Measurements from ENCODE around the gene GET4. TPM values are rescaled to one million over a fixed set of nuclear protein-coding genes. Genes with fewer than 3 reads are reported as not detected.

GET4 gene
- total and polyA plus RNA-seq, 2 of the 4 experiments (the other 2 are of a cell fraction): 11.3 to 30.9 TPM

GRCh38 chr7:843230-843629, 33.1 kb upstream of the GET4 start:
- Histone ChIP-seq H3K4ac (ENCODE audit: low read depth, low read length) (no peak overlapping the region), H4K20me1 (ENCODE audit: insufficient read depth, low read length) (peaks cover 17% of the 10 kb centered on the region), H2AFZ (replicated peaks; ENCODE audit: low read length, poor library complexity) (no peak overlapping the region), H4K8ac (ENCODE audit: low read depth in 2 of 2, low read length in 2 of 2) (no peak overlapping the region), H3K4me1 (ENCODE audit: control insufficient read depth, insufficient read depth, low read length) (peaks cover 5% of the 10 kb centered on the region; the same call in 1 of the 2 replicates), H3K27ac (ENCODE audit: insufficient read depth, low read length) (no peak overlapping the region), H3K4me2 (ENCODE audit: low read depth, low read length) (no peak overlapping the region), H3K18ac (ENCODE audit: low read depth, low read length) (no peak overlapping the region), H2BK20ac (ENCODE audit: low read depth, low read length) (no peak overlapping the region), H2AK9ac (replicated peaks; ENCODE audit: low read depth, low read length, poor library complexity) (no peak overlapping the region), H3K27me3 (ENCODE audit: control insufficient read depth, insufficient read depth, low read length) (no peaks in the 10 kb centered on the region), H2BK120ac (ENCODE audit: low read depth, low read length) (no peak overlapping the region), H3K79me1 (ENCODE audit: low read depth in 1 of 2, low read length in 2 of 2) (peaks cover 29 to 60% of the 10 kb centered on the region in 2 experiments), H4K91ac (ENCODE audit: insufficient read depth, low read depth, low read length) (no peak overlapping the region), H3K9ac (ENCODE audit: low read depth, low read length) (no peak overlapping the region), H3K56ac (ENCODE audit: extremely low read depth, insufficient read depth, low read length) (no peak overlapping the region), H2BK5ac (ENCODE audit: low read depth, low read length, poor library complexity, severe bottlenecking) (no peak overlapping the region), H3K23ac (ENCODE audit: low read depth, low read length) (no peak overlapping the region), H3K14ac (replicated peaks; ENCODE audit: low read depth, low read length) (no peak overlapping the region), H3K9me3 (ENCODE audit: control insufficient read depth, insufficient read depth, low read length) (no peaks in the 10 kb centered on the region), H4K5ac (ENCODE audit: low read depth, low read length) (no peak overlapping the region), H3K4me3 (ENCODE audit: insufficient read depth, low read depth, low read length) (no peak overlapping the region), H3K9me1 (ENCODE audit: insufficient read depth, low read length) (no peaks in the 10 kb centered on the region; the same call in 1 of the 2 replicates), H2AK5ac (ENCODE audit: low read depth, low read length) (no peak overlapping the region), H3K36me3 (ENCODE audit: control insufficient read depth, insufficient read depth, low read length) (peaks cover 49% of the 10 kb centered on the region), H2BK15ac (ENCODE audit: low read depth, low read length) (no peak overlapping the region)
- TF ChIP-seq ELK1 (IDR thresholded peaks at IDR 0.05; ENCODE audit: borderline replicate concordance, low read depth, low read length) (no peak), BHLHE40 (IDR thresholded peaks at IDR 0.05; ENCODE audit: low read depth, low read length) (no peak), RCOR1 (IDR thresholded peaks at IDR 0.05; ENCODE audit: insufficient replicate concordance, low read length) (no peak), CHD1 (IDR thresholded peaks at IDR 0.05; ENCODE audit: low read depth, low read length) (no peak)
- ChIA-PET POLR2A (ENCODE audit: unreplicated experiment) (no interaction called here), CTCF (interaction anchor here (1.0 kb wide), 1 partner anchor 10 kb away, joined by 3 read pairs; no protein-coding TSS in a partner anchor)
- 96% methylated on average over 16 of the region's 17 CpGs; no CpG with 5 or more reads in 1 of the 2 experiments for WGBS, 2 experiments (ENCODE audit: extremely low coverage in 2 of 2, insufficient read length in 1 of 2)
- dilution Hi-C loops (cut with HindIII; ENCODE audit: low sequenced_read_pairs, unreplicated experiment) (no loop called here), intact Hi-C loops (cut with micrococcal nuclease) (no loop called here), in situ Hi-C loops (cut with MboI; ENCODE audit: low sequenced_read_pairs) (no loop called here)
- BruUV-seq (replicated peaks): no TSS peak
- no peak for ATAC-seq (ENCODE audit: low read depth)
- no peak for DNase-seq

All from IMR-90 (cell line).